Activated CD4-positive, alpha-beta T cell treated with anti-CD3 and anti-CD28 coated beads for 36 hours (primary cell): Measurements from ENCODE around the gene OLFML3. TPM values are rescaled to one million over a fixed set of nuclear protein-coding genes. Genes with fewer than 3 reads are reported as not detected.

Experiments used
- ATAC-seq: fragments of 200-7000 bp; cut with Tn5 transposase; one replicate; pipeline ENCODE4 v1.10.0; 2021; ENCODE audit warnings: mild to moderate bottlenecking, moderate library complexity
- CTCF ChIA-PET: fragments of 350-600 bp; sonication (Branson Sonifier 250); formaldehyde crosslinking; loops from one replicate; lab custom pipeline; 2021; ENCODE audit warnings: antibody characterized with exemption; lab: Charles Lee
- POLR2A ChIA-PET: fragments of 350-600 bp; sonication (Branson Sonifier 250); formaldehyde crosslinking; loops from one replicate; lab custom pipeline; 2021; ENCODE audit warnings: antibody characterized with exemption, inconsistent platforms; lab: Charles Lee
- DNase-seq: peaks from one replicate; pipeline ENCODE4 v3.0.0-alpha.2; 2020
- H3K27ac Mint-ChIP-seq: one replicate; pipeline ENCODE4 v1.8.0; 2021; ENCODE audit warnings: mixed read lengths
- H3K27me3 Mint-ChIP-seq: one replicate; pipeline ENCODE4 v1.8.0; 2021; ENCODE audit warnings: mixed read lengths
- H3K36me3 Mint-ChIP-seq: one replicate; pipeline ENCODE4 v1.8.0; 2021; ENCODE audit warnings: low read depth, mixed read lengths
- H3K4me1 Mint-ChIP-seq: one replicate; pipeline ENCODE4 v1.8.0; 2021; ENCODE audit warnings: mixed read lengths
- H3K4me3 Mint-ChIP-seq: one replicate; pipeline ENCODE4 v1.8.0; 2021; ENCODE audit warnings: mild to moderate bottlenecking, moderate library complexity, mixed read lengths
- H3K9me3 Mint-ChIP-seq: one replicate; pipeline ENCODE4 v1.8.0; 2021; ENCODE audit warnings: low read depth, mixed read lengths
- intact Hi-C, 2 experiments: fragments of 100-400 bp; cut with DNase I in 1 of 2; cut with micrococcal nuclease in 1 of 2; formaldehyde crosslinking; loops; one replicate each; pipeline versions ENCODE4 v1.14.2 to v1.15.1; 2022 to 2024; cut with DNase I, micrococcal nuclease
- total RNA-seq, 2 experiments: library from RNA; stranded (reverse); gene quantifications; one replicate each; pipeline ENCODE4 v1.2.3, GENCODE V29; 2021

Gene OLFML3
- total RNA-seq, 2 experiments from 2014 or later: 0.11 TPM; not detected in 1

GRCh38 chr1:114025609-114026401 lies 46.5 kb downstream of the OLFML3 start:
- ChIA-PET CTCF (interaction anchor here (0.6 kb wide), 2 partner anchors 55 to 1482 kb away, joined by 3 to 4 read pairs; no protein-coding TSS in a partner anchor), POLR2A (no interaction called here)
- no peaks in the 10 kb centered on the region for H3K9me3 Mint-ChIP-seq
- no peaks in the 10 kb centered on the region for H3K36me3 Mint-ChIP-seq
- no peak for ATAC-seq
- H3K4me3 Mint-ChIP-seq: no peak overlapping the region
- intact Hi-C loops: no loop called here
- no peaks in the 10 kb centered on the region for H3K4me1 Mint-ChIP-seq
- H3K27ac Mint-ChIP-seq: no peak overlapping the region
- H3K27me3 Mint-ChIP-seq: no peaks in the 10 kb centered on the region
- no peak for DNase-seq

- CTCF ChIA-PET: no interaction called here
Measured at GRCh38 chr1:114026797-114027196, 47.5 kb downstream of the OLFML3 start.

More at GRCh38 chr1:114026797-114027196, 47.5 kb downstream of the OLFML3 start:
- Mint-ChIP-seq H3K4me3 (no peak overlapping the region), H3K4me1 (no peaks in the 10 kb centered on the region), H3K27ac (no peak overlapping the region), H3K27me3 (no peaks in the 10 kb centered on the region), H3K36me3 (no peaks in the 10 kb centered on the region), H3K9me3 (no peaks in the 10 kb centered on the region)
- ATAC-seq (no peak), DNase-seq (no peak)
- POLR2A ChIA-PET: no interaction called here
- intact Hi-C loops: no loop called here

Other genes with a start within 250 kb of the OLFML3 start
- gene PHTF1, start 220.0 kb upstream of the OLFML3 start, total RNA-seq: 10 to 100 TPM; 11.3 to 12.2 TPM
- gene RSBN1, start 167.0 kb upstream of the OLFML3 start, total RNA-seq: 10 to 100 TPM; 22.1 to 24.3 TPM
- gene PTPN22, start 107.8 kb upstream of the OLFML3 start, total RNA-seq: 10 to 100 TPM; 42.4 to 52.6 TPM
- 1 to 10 TPM; 1.1 to 1.3 TPM for gene BCL2L15, start 91.9 kb upstream of the OLFML3 start, total RNA-seq
- 10 to 100 TPM; 27.7 to 39.2 TPM for gene AP4B1, start 74.7 kb upstream of the OLFML3 start, total RNA-seq
- 10 to 100 TPM; 18.2 to 21.8 TPM for gene DCLRE1B, start 74.1 kb upstream of the OLFML3 start, total RNA-seq
- gene HIPK1, start 50.1 kb upstream of the OLFML3 start, total RNA-seq: 10 to 100 TPM; 42.2 to 50.3 TPM
- not detected for gene SYT6, start 174.4 kb downstream of the OLFML3 start, total RNA-seq